ENCODE measurements around the gene BARHL2. TPM values are rescaled to one million over a fixed set of nuclear protein-coding genes. Genes with fewer than 3 reads are reported as not detected.
A peak's percentile ranks its signal among the peaks of the same experiment; 100 is the strongest.

Gene BARHL2
- total and polyA plus RNA-seq, 8 donors = not detected

- ATAC-seq = no peak
- FAIRE-seq = no peak
- TF ChIP-seq CTCF (IDR thresholded peaks at IDR 0.05) = no peak
Observed at GRCh38 chr1:90705956-90706355, 11.1 kb downstream of the BARHL2 start.

GRCh38 chr1:90704817-90705216 is 12.3 kb downstream of the BARHL2 start:
- Histone ChIP-seq H3K4me3 (no peak overlapping the region), H3K9me3 (no peaks in the 10 kb centered on the region), H3K36me3 (no peaks in the 10 kb centered on the region), H3K27me3 (peaks cover 9 to 59% (median 29%) of the 10 kb centered on the region in 4 donors), H3K4me1 (peaks cover 0 to 3% (median 0%) of the 10 kb centered on the region in 3 donors), H3K27ac (no peak overlapping the region)
- TF ChIP-seq CTCF (IDR thresholded peaks at IDR 0.05) = no peak
- DNase-seq = no peak
- no peak for ATAC-seq
- intact Hi-C loops (cut with DNase I) = no loop called here
- no peak for FAIRE-seq
- 8 to 10% methylated on average over 14 of the region's 14 CpGs for WGBS, 2 donors

More at GRCh38 chr1:90705956-90706355, 11.1 kb downstream of the BARHL2 start:
- DNase-seq = no peak
- Histone ChIP-seq H3K27me3 (peaks cover 13 to 58% (median 30%) of the 10 kb centered on the region in 4 donors), H3K9me3 (no peaks in the 10 kb centered on the region), H3K4me1 (peaks cover 0 to 3% (median 0%) of the 10 kb centered on the region in 3 donors), H3K4me3 (peak overlapping the region in 1 of 4 donors; percentile 41), H3K36me3 (no peaks in the 10 kb centered on the region), H3K27ac (no peak overlapping the region)
- WGBS, 2 donors = 11 to 16% methylated on average over 8 of the region's 8 CpGs
- intact Hi-C loops (cut with DNase I) = no loop called here

GRCh38 chr1:90694846-90695245 is 22.3 kb downstream of the BARHL2 start:
- WGBS, 2 donors = 57 to 62% methylated on average over 3 of the region's 3 CpGs
- H3K9me3 ChIP-seq = no peaks in the 10 kb centered on the region
- TF ChIP-seq CTCF (IDR thresholded peaks at IDR 0.05) = no peak
- FAIRE-seq (no peak), DNase-seq (no peak), ATAC-seq (no peak)
- peaks cover 0 to 17% (median 2%) of the 10 kb centered on the region in 4 donors for H3K27me3 ChIP-seq
- H3K36me3 ChIP-seq = no peaks in the 10 kb centered on the region
- no peak overlapping the region for H3K4me3 ChIP-seq
- no peaks in the 10 kb centered on the region for H3K4me1 ChIP-seq
- no peak overlapping the region for H3K27ac ChIP-seq
- intact Hi-C loops (cut with DNase I) = no loop called here

GRCh38 chr1:90687747-90688146 is 29.4 kb downstream of the BARHL2 start:
- ATAC-seq = no peak
- H3K27ac ChIP-seq = no peak overlapping the region
- no peaks in the 10 kb centered on the region for H3K36me3 ChIP-seq
- no peak for FAIRE-seq
- no peak for TF ChIP-seq CTCF (IDR thresholded peaks at IDR 0.05)
- no peak overlapping the region for H3K4me3 ChIP-seq
- intact Hi-C loops (cut with DNase I) = no loop called here
- H3K9me3 ChIP-seq = no peaks in the 10 kb centered on the region
- no peaks in the 10 kb centered on the region for H3K4me1 ChIP-seq
- whole genome bisulfite sequencing, 2 donors = 77 to 79% methylated on average over 3 of the region's 3 CpGs
- DNase-seq = no peak
- no peaks in the 10 kb centered on the region for H3K27me3 ChIP-seq

DNA sequence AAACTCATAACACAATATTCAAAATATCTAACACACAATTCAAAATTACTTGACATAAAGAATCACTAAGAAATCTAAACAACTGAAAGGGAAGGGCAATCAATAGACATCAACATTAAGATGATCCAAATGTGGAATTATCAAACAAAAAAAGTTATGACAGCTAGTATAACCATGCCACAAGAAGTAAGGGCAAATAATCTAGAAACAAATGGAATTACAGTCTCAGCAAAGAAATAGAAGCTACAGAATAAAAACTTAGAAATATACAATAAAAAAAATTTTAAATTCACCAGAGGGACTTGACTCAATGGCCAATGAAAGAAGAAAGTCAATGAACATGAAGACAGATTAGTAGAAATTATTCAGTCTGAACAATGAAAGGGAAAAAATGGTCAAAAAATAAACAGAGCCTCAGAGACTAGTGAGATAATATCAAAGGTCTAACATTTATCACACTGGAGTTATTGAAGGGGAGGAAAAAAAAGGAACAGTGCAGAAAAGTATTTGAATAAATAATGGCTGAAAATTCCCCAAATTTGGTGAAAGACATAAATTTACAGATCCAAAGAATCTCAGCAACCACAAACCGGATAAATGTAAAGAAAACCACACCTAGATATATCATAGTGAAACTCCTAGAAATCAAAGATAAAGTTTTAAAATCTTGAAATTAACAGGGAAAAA is 41.8 kb downstream of the BARHL2 start:
- no peak for ATAC-seq
- TF ChIP-seq CTCF (IDR thresholded peaks at IDR 0.05) = no peak
- H3K27ac ChIP-seq = no peak overlapping the region
- H3K36me3 ChIP-seq = no peaks in the 10 kb centered on the region
- no peaks in the 10 kb centered on the region for H3K9me3 ChIP-seq
- DNase-seq = no peak
- no peak overlapping the region for H3K4me3 ChIP-seq
- 71 to 89% methylated on average over 1 of the region's 1 CpG for WGBS, 2 donors
- intact Hi-C loops (cut with DNase I) = no loop called here
- no peak for FAIRE-seq
- no peaks in the 10 kb centered on the region for H3K4me1 ChIP-seq
- H3K27me3 ChIP-seq = no peaks in the 10 kb centered on the region
